Measurements from ENCODE around the gene COLGALT1. TPM values are rescaled to one million over a fixed set of nuclear protein-coding genes. Genes with fewer than 3 reads are reported as not detected.

The COLGALT1 gene
- polyA plus RNA-seq, 2 of the 4 experiments (the other 2 are of a cell fraction): 57.1 to 64.4 TPM

DNA sequence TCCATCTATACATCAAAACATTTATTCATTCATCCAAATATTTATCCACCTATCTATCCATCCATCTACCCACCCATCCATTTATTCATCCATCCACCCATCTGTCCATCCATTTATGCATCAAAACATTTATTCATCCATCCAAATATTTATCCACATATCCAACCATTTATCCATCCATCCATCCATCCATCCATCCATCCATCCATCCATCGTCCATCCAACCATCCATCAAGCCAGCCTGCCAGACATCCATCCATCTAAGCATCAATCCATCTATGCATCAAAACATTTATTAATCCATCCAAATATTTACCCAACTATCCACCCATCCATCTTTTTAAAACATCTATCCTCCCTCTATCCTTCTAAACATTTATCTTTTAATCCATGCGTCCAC lies 70.5 kb downstream of the COLGALT1 start:
- FAIRE-seq: no peak
- Histone ChIP-seq H3K9me3 (no peaks in the 10 kb centered on the region), H3K4me1 (no peaks in the 10 kb centered on the region), H3K27ac (no peak overlapping the region), H3K4me3 (no peak overlapping the region), H3K4me2 (no peak overlapping the region)
- POLR2A ChIA-PET: no interaction called here
- WGBS (ENCODE audit: missing lambda C conversion rate): 70% methylated on average over 2 of the region's 2 CpGs
- CTCF ChIA-PET: no interaction called here
- ATAC-seq: no peak
- no peak for DNase-seq (ENCODE audit: low read depth in 1 of 2, low spot score in 1 of 2)
- TF ChIP-seq FOSB (CRISPR knock-in tag; IDR thresholded peaks at IDR 0.05) (no peak), SMC3 (IDR thresholded peaks at IDR 0.05) (no peak), NPAS2 (CRISPR knock-in tag; IDR thresholded peaks at IDR 0.05; ENCODE audit: borderline replicate concordance) (no peak), CHD2 (IDR thresholded peaks at IDR 0.05; ENCODE audit: low read length, partially characterized antibody) (no peak), RFX5 (IDR thresholded peaks at IDR 0.05) (no peak), RARB (CRISPR knock-in tag; IDR thresholded peaks at IDR 0.05) (no peak), EHF (CRISPR knock-in tag; IDR thresholded peaks at IDR 0.05) (no peak), POLR2A (IDR thresholded peaks at IDR 0.05; ENCODE audit: low read length) (no peak), MAZ (IDR thresholded peaks at IDR 0.05; ENCODE audit: borderline replicate concordance, low read depth, low read length) (no peak), CEBPB (IDR thresholded peaks at IDR 0.05) (no peak), NFE2L2 (conservative IDR thresholded peaks at IDR 0.05; ENCODE audit: low read length) (no peak), HOXA7 (CRISPR knock-in tag; IDR thresholded peaks at IDR 0.05) (no peak), ZC3H11A (IDR thresholded peaks at IDR 0.05) (no peak), MYC (IDR thresholded peaks at IDR 0.05; ENCODE audit: borderline replicate concordance, low read length) (no peak), ZFP36 (IDR thresholded peaks at IDR 0.05; ENCODE audit: borderline replicate concordance, partially characterized antibody) (no peak)
- TF ChIP-seq, protein P1, sequence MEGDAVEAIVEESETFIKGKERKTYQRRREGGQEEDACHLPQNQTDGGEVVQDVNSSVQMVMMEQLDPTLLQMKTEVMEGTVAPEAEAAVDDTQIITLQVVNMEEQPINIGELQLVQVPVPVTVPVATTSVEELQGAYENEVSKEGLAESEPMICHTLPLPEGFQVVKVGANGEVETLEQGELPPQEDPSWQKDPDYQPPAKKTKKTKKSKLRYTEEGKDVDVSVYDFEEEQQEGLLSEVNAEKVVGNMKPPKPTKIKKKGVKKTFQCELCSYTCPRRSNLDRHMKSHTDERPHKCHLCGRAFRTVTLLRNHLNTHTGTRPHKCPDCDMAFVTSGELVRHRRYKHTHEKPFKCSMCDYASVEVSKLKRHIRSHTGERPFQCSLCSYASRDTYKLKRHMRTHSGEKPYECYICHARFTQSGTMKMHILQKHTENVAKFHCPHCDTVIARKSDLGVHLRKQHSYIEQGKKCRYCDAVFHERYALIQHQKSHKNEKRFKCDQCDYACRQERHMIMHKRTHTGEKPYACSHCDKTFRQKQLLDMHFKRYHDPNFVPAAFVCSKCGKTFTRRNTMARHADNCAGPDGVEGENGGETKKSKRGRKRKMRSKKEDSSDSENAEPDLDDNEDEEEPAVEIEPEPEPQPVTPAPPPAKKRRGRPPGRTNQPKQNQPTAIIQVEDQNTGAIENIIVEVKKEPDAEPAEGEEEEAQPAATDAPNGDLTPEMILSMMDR (IDR thresholded peaks at IDR 0.05): no peak
- TF ChIP-seq, protein P2, sequence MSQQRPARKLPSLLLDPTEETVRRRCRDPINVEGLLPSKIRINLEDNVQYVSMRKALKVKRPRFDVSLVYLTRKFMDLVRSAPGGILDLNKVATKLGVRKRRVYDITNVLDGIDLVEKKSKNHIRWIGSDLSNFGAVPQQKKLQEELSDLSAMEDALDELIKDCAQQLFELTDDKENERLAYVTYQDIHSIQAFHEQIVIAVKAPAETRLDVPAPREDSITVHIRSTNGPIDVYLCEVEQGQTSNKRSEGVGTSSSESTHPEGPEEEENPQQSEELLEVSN (IDR thresholded peaks at IDR 0.05; ENCODE audit: borderline replicate concordance, low read depth): no peak
- TF ChIP-seq, protein P3, sequence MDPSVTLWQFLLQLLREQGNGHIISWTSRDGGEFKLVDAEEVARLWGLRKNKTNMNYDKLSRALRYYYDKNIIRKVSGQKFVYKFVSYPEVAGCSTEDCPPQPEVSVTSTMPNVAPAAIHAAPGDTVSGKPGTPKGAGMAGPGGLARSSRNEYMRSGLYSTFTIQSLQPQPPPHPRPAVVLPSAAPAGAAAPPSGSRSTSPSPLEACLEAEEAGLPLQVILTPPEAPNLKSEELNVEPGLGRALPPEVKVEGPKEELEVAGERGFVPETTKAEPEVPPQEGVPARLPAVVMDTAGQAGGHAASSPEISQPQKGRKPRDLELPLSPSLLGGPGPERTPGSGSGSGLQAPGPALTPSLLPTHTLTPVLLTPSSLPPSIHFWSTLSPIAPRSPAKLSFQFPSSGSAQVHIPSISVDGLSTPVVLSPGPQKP (IDR thresholded peaks at IDR 0.05; ENCODE audit: low read depth, low read length): no peak

DNA sequence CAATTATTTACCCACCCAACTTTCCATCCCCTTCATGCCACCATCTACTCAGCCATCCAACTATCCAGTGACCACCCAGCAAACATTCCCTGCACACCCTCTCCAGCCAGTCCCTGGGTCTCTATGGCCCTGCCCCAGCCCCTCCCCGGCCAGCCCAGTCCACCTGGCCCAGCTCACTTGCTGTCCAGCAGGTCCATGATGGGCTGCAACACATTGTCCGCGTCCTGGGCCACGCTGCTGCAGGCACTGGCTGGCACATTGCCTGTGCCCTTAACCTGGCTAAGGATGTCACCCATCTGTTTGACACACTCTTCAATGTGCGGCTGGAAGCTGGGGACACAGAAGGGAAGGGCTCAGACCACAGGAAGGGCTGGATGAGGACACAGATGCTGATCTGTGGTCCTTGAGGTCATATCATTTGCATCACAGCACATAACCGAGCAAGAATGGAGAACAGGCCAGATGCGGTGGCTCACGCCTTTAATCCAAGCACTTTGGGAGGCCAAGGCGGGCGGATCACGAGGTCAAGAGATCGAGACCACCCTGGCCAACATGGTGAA lies 71.1 kb downstream of the COLGALT1 start:
- no peak overlapping the region for H3K4me3 ChIP-seq
- 85% methylated on average over 8 of the region's 12 CpGs for WGBS (ENCODE audit: missing lambda C conversion rate)
- no peak for DNase-seq (ENCODE audit: low read depth in 1 of 2, low spot score in 1 of 2)
- H3K27ac ChIP-seq: no peak overlapping the region
- CTCF ChIA-PET: no interaction called here
- TF ChIP-seq, protein P2 (IDR thresholded peaks at IDR 0.05; ENCODE audit: borderline replicate concordance, low read depth): no peak
- TF ChIP-seq, protein P4, sequence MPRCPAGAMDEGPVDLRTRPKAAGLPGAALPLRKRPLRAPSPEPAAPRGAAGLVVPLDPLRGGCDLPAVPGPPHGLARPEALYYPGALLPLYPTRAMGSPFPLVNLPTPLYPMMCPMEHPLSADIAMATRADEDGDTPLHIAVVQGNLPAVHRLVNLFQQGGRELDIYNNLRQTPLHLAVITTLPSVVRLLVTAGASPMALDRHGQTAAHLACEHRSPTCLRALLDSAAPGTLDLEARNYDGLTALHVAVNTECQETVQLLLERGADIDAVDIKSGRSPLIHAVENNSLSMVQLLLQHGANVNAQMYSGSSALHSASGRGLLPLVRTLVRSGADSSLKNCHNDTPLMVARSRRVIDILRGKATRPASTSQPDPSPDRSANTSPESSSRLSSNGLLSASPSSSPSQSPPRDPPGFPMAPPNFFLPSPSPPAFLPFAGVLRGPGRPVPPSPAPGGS (IDR thresholded peaks at IDR 0.05): no peak
- TF ChIP-seq, protein P5, sequence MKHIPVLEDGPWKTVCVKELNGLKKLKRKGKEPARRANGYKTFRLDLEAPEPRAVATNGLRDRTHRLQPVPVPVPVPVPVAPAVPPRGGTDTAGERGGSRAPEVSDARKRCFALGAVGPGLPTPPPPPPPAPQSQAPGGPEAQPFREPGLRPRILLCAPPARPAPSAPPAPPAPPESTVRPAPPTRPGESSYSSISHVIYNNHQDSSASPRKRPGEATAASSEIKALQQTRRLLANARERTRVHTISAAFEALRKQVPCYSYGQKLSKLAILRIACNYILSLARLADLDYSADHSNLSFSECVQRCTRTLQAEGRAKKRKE (CRISPR knock-in tag; IDR thresholded peaks at IDR 0.05; ENCODE audit: low read depth): no peak
- TF ChIP-seq HOXB5 (CRISPR knock-in tag; IDR thresholded peaks at IDR 0.05): no peak
- no peak for TF ChIP-seq CHD2 (IDR thresholded peaks at IDR 0.05; ENCODE audit: low read length, partially characterized antibody)
- no peak for TF ChIP-seq MAZ (IDR thresholded peaks at IDR 0.05; ENCODE audit: borderline replicate concordance, low read depth, low read length)
- TF ChIP-seq, protein P6, sequence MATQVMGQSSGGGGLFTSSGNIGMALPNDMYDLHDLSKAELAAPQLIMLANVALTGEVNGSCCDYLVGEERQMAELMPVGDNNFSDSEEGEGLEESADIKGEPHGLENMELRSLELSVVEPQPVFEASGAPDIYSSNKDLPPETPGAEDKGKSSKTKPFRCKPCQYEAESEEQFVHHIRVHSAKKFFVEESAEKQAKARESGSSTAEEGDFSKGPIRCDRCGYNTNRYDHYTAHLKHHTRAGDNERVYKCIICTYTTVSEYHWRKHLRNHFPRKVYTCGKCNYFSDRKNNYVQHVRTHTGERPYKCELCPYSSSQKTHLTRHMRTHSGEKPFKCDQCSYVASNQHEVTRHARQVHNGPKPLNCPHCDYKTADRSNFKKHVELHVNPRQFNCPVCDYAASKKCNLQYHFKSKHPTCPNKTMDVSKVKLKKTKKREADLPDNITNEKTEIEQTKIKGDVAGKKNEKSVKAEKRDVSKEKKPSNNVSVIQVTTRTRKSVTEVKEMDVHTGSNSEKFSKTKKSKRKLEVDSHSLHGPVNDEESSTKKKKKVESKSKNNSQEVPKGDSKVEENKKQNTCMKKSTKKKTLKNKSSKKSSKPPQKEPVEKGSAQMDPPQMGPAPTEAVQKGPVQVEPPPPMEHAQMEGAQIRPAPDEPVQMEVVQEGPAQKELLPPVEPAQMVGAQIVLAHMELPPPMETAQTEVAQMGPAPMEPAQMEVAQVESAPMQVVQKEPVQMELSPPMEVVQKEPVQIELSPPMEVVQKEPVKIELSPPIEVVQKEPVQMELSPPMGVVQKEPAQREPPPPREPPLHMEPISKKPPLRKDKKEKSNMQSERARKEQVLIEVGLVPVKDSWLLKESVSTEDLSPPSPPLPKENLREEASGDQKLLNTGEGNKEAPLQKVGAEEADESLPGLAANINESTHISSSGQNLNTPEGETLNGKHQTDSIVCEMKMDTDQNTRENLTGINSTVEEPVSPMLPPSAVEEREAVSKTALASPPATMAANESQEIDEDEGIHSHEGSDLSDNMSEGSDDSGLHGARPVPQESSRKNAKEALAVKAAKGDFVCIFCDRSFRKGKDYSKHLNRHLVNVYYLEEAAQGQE (IDR thresholded peaks at IDR 0.05): no peak
- TF ChIP-seq HOXB13 (CRISPR knock-in tag; IDR thresholded peaks at IDR 0.05; ENCODE audit: low read depth): no peak
- TF ChIP-seq EHF (CRISPR knock-in tag; IDR thresholded peaks at IDR 0.05): no peak
- TF ChIP-seq GATA3 (IDR thresholded peaks at IDR 0.05; ENCODE audit: borderline replicate concordance): no peak
- no peak for TF ChIP-seq HOXA7 (CRISPR knock-in tag; IDR thresholded peaks at IDR 0.05)
- no peak for TF ChIP-seq ZFP36 (IDR thresholded peaks at IDR 0.05; ENCODE audit: borderline replicate concordance, partially characterized antibody)
- no peak for TF ChIP-seq HDAC2 (IDR thresholded peaks at IDR 0.05)
- H3K9me3 ChIP-seq: no peaks in the 10 kb centered on the region
- no peak for FAIRE-seq
- no peaks in the 10 kb centered on the region for H3K4me1 ChIP-seq
- no peak overlapping the region for H3K4me2 ChIP-seq
- POLR2A ChIA-PET: no interaction called here
- ATAC-seq: no peak; a peak in 1 of 6 replicates
